ENCODE results near the gene CABP2.
A peak's percentile ranks its signal among the peaks of the same experiment; 100 is the strongest.
"Not testable (repeated sequence)": the region's sequence is repeated elsewhere in the genome, so short reads cannot be mapped to it uniquely, and the experiment has no call there.

CABP2 gene

DNA sequence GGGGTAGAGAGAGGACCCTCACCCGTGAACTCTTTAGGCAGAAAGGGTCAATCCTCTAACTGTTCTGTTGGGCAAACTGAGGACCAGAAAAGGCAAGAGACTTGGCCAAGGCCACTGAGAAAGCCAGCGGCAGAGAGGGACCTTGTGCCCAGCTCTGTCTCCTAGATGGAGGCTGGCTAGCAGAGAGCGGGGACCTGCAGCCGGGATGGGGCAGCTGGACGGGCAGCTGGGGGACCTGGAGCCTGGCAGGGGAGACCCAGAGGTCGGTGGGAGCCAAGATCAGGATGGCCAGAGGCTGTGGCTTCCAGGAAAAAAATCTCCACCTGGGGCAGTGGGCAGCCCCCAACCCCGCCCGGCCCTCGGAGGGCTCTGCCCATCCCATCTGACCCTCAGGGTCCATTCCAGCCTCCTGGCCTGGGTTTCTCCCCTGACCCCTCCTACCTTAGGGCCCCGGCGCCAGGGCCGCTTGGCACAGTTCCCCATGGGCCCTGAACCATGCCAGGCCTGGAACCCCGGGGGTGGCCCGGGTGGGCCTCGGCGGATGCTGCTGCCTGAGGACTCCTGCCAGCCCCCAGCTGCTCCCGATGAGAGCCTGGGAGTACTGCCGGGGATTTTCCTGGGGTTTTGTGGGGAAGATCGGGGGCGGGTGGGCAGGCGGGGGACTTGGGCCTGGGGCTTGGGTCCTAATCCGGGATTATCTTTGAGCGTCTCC is at the start of gene CABP2:
Gene CABP2, minus strand, starts transcription at position 603 of the 712 bp plus-strand sequence. Its CDS starts 120 bp downstream, at position 483.
- DNase-seq (ENCODE audit: low read depth, low spot score) = no peak

DNA sequence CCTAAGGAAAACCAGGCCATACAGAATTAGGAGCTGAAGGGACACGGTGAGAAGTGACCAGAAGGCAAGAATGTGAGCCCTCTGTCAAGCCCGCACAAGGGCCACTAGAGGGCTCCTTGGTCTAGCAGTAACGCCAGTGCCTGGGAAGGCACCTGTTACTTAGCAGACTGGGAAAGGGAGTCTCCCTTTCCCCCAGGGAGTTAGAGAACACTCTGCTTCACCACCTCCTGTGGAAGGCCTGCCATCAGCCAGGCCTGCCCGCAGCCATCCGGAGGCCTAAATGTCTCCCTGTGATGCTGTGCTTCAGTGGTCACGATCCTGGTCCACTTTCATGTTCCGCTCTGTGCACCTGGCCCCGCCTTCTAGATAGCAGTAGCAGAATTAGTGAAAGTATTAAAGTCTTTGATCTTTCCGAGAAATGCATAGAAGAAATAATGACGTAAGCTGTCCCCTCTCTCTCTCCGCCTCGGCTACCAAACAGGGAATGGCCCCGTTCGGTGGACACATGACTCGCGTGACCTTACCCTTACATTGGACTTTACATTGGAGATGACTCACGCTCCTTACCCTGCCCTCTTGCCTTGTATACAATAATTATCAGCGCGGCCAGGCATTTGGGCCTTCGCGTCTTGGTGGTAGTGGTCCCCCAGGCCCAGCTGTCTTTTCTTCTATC is 49.6 kb upstream of the CABP2 start:
- DNase-seq (ENCODE audit: low read depth, low spot score) = peak; percentile 47

DNA sequence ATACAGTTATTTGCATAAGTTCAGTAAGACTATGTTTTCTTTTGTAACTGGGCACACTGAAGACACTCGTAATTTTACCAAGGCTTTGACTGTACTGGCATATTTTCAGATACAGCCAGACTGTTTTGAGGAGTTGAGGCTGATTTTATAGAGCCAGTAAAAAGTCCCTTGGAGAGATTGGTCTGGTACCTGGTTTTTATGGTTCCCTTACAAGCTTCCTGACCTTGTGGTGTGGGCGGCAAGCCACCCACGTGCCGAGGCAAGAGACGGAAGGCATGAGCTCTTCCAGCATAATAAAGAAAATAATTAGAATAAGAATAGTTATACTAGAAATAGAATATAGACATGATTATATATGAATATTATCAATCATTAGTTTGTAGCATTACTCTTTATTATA is 49.1 kb upstream of the CABP2 start:
- no peak for DNase-seq (ENCODE audit: low read depth, low spot score)

DNA sequence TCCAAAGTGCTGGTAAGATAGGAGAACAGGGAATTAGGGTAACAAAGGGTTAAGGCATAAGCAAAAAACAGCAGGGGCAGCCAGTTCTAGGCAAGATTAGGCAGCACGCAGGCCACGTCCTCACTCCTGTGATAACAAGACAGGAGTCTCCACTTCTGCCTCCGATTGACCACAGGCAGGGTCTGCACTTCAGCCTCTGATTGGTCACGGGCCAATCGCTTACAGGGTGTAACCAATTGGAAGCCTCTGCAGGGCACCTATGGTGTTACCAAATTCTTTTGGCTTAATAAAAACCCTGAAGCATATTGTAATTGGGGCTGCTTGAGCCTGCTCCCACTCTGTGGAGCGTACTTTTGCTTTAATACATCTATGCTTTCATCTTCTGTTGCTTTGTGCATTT is 48.2 kb upstream of the CABP2 start:
- no peak for DNase-seq (ENCODE audit: low read depth, low spot score)

DNA sequence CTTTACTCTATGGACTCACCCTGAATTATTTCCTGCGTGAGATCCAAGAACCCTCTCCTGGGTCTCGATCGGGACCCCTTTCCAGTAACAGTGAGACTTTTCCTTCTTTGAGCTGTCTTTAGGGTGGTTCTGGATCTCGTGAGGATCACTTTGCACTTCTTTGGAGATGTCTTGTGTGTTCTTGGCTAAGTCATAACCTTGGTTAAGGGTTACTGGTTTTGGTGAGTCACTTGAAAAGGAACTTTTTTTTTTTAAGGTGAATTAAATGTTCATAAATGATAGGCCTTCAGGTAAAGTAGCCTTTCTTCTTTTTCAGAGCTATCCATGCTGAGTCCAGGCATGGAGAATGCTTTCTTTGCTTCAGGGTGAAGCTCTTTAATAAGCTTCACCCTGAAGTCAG is 41.0 kb upstream of the CABP2 start:
- DNase-seq (ENCODE audit: low read depth, low spot score) = no peak

DNA sequence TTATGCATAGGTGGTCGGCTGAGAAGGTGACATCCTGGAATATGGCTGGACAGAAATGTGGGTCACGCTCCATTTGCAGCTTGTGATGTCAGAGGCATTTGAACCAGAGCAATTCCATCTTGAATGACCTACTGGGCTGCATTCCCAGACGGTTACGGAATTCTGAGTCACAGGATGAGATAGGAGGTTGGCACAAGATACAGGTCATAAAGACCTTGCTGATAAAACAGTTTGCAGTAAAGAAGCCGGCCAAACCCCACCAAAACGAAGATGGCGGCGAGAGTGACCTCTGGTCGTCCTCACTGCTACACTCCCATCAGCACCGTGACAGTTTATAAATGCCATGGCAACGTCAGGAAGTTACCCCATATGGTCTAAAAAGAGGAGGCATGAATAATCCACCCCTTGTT is 40.5 kb upstream of the CABP2 start:
- not testable (repeated sequence) for DNase-seq (ENCODE audit: low read depth, low spot score)

DNA sequence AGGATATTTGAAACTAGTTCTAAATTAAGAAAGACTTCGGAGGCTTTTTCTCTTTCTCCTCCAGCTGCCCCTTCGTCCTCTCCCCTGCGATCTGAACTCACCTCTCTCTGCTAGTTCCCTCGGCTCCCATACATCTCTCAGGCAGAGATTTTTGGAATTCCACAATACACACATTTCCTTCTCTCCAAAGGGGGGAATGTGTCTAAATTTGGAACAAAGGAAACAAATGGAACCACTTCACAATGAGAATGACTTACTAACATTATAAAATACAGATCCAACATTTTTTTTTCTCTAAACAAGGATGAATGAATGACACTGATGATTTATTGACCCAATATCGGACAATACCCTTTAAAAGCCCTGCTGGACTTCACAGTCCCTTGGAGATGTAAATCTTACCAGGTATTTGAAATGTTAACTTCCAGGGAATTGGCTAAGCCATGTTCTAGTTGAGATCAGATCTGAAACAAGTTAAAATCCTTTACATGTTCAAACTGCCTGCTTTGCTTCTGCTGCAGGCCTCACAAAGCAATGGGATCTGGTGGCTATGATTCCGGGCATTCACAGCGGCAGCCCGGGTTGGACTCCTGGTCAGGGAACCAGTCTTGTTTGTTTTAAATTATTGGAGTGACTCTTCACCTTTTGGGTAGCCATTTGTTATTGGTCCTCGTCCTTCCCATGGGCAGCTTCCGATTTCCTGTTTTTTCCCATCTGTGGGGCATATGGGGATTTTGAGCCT is 39.9 kb upstream of the CABP2 start:
- no peak for DNase-seq (ENCODE audit: low read depth, low spot score)

DNA sequence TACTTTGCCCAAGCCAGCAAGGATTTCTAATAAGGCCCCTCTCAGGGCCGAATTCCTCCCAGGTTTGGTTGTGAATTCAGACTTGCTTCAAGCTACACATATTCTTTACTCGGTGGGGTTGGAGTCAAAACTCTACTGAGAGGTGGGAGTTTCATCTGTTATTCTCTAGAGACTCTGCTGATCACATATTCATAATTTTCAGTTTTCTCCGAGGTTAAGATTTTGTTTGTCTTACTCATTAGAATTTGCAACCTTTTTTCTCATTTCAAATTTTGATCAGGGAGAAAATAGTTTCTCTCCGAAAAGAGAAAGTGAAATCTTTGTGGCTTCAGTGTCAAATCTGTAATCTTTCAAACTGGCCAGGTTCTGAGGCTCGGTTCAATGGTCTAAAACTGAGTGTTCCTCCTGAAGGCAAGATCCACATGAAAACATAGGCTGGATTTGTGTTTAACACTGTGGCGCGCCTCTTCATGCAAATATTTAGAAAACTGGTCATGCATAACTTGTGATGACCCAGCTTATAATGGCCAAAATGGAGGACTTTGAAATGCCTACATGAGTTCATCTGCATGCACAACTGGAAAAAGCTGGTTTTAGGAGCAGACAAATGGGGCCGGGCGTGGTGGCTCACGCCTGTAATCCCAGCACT is 38.8 kb upstream of the CABP2 start:
- no peak for DNase-seq (ENCODE audit: low read depth, low spot score)

DNA sequence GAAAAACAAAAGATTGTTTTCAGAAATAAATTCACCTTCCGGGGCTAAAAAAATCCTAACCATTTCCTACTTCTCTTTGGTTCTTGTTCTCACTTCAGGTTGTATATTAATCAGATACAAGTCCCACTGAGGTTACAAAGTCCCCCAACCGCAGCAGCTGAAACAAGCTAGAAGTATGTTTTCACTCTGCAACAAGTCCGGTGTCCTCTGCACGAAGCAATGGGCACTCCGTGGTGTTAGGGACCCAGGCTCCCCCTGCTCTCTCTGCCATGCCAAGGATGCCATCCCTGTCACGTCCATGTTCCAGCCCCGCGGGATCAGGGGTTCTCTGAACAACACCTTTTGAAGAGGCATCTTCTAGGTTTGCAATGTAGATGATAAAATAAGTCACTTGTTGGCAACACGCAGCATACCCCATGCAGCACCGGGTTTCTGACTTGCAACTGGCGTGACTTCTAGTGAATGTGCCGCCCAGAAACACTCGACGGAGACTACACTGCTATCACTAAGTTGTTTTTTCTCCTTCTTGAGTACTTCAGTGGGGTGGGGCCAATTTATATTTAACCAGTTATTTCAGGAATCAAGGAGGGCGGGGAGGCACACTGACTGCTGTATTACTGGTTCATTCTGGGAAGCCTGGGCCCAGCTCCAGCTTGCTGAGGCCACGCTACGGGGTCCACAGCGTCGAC is 35.0 kb upstream of the CABP2 start:
- no peak for DNase-seq (ENCODE audit: low read depth, low spot score)

DNA sequence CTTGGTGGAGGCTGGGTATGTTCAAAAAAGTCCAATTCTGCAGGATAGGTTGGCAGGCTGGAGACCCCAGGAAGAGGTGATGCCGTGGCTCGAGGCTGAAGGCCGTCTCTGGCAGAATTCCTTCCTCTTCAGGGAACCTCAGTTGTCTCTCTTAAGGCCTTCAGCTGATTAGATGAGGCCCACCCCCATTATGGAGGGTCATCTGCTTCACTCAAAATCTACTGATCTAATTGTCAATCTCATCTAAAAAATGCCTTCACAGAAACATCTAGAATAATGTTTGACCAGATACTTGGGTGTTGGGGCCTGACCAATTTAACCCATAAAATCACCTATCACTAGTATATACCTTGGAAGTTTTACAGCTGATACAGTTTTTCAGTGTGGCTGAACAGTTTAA is 33.0 kb upstream of the CABP2 start:
- DNase-seq (ENCODE audit: low read depth, low spot score) = no peak

DNA sequence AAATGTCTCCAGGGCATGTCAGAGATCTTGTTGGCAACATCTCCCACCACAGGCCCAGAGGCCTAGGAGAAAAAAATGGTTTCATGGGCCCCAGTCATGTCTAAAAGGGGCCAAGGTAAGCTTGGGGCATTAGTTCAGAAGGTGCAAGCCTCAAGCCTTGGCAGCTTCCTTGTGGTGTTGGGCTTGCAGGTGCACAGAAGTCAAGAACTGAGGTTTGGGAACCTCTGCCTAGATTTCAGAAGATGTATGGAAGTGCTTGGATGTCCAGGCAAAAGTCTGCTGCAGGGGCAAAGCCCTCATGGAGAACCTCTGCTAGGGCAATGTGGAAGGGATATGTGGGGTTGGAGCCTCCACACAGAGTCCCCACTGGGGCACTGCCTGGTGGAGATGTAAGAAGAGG is 28.5 kb upstream of the CABP2 start:
- DNase-seq (ENCODE audit: low read depth, low spot score) = not testable (repeated sequence)

DNA sequence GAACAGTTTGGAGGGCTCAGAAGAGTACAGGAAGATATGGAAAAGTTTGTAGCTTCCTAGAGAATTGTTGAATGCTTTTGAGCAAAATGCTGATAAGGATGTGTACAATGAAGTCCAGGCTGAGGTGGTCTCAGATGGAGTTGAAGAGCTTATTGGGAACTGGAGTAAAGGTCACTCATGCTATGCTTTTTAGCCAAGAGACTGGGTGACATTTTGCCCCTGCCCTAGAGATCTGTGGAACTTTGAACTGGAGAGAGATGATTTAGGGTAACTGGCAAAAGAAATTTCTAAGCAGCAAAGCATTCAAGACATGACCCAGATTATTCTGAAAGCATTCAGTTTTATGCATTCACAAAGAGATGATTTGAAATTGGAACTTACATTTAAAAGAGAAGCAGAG is 27.9 kb upstream of the CABP2 start:
- no peak for DNase-seq (ENCODE audit: low read depth, low spot score)

DNA sequence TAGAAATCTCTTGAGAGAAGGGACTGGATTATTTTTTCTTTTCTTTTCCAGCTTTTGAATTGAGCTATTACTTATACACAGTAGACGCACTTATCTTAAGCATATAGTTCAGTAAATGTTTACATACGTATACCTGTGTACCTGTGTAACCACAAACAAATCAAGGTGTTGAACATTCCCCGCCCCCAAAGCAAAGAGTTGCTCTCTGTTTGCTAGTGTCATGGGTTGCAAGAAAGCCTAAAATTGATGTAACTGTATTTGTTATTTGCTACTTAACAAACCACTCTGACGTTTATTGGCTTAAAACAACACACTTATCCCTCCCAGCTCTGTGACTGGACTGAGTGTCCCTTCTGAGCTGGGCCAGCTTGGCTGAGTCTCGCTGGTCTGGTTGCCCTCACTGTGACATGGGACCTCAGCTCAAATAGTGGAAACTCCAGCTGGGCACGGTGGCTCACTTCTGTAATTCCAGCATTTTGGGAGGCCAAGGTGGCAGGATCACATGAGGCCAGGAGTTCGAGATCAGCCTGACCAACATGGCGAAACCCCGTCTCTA is 25.4 kb upstream of the CABP2 start:
- DNase-seq (ENCODE audit: low read depth, low spot score) = no peak

DNA sequence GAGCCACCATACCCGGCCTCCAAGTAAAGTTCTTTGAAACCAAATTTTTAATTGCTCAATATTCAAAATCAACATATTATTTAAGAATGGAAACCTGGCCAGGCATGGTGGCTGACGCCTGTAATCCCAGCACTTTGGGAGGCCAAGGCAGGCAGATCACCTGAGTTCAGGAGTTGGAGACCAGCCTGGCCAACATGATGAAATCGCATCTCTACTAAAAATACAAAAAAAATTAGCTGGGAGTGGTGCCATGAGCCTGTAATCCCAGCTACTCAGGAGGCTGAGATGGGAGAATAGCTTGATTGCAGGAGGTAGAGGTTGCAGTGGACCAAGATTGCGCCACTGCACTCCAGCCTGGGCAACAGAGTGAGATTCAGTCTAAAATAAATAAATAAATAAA is 24.9 kb upstream of the CABP2 start:
- not testable (repeated sequence) for DNase-seq (ENCODE audit: low read depth, low spot score)

DNA sequence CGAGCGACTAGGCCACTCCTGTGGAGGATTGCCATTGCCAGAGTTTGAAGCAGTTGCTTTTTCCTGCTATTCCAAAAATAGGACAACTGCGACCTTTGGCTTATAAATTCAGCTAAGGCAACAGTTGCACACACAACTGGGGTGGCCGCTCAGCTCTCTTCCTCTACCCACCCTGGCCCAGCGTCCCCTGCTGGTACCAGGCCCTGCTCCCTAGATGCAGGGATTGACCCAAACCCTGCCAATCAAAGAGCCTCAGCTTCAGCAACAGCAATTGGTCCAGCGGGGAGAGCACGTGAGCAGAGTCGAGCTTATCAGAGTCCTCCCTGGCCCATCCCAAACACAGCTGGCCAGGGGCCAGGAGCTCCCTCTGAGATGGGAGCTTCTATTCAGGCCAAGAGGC is 22.0 kb upstream of the CABP2 start:
- DNase-seq (ENCODE audit: low read depth, low spot score) = no peak

DNA sequence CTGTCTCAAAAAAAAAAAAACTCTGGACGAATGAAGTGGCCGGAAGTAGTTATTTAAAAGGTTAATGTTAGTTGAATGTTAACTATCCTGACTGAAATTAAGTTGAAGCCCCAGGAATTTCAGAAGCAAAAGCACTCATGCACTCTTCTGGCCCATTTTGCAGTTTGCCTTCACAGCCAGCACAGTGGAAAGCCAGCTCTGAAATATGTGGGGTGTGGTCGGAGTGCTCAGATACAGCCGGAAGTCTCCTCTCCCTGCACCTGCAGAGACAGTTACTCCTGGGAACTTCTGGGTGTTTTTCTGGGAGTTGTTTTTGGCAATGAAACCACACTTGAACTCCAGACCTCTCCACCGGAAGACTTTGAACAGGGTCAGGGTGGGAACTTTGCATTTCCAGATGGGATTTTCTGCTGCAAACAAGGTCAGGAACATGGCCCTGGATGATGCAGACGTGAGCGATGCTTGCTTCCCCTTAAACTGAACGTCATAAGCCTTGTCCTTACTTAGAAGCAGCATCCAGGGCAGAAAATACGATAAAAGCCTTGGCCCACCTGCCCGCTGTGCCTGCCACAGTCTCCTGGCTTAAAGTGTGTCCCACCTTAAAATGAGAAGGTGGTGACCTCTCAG is 21.5 kb upstream of the CABP2 start:
- DNase-seq (ENCODE audit: low read depth, low spot score) = no peak

DNA sequence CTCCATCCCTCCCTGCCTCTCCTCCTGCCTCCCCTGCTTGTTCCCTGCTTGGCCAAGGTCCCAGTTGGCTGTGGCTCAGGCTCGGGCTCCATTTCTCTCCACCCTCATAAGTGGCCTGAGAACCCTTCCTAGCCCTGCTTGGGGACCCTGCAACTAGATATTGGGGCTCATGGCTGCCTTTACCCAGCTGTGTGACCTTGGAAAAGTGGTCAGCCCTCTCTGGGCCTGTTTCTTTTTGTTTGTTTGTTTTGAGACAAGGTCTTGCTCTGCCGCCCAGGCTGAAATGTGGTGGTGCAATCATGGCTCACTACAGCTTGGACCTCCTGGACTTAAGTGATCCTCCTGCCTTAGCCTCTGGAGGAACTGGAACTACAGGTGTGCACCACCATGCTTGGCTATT is 20.3 kb upstream of the CABP2 start:
- DNase-seq (ENCODE audit: low read depth, low spot score) = no peak

DNA sequence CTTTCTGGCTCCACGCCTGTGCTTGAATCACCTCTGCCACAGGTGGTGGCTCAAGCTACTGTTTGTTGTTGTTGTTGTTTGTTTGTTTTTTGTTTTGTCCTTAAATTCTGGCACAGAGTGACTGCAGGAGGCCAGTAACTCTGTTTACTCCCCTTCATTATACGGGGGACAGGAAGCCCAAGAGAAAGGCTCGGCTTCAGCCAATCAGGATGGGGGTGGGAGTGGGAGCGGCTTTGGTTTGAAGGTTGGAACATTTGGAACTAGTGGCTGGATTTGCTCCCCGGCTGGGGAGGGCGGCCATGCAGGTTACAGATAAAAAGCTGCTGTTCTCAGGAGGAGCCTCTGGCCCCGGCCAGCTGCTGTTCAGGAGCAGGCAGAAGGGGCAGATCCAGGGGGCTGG is 19.7 kb upstream of the CABP2 start:
- DNase-seq (ENCODE audit: low read depth, low spot score) = no peak

DNA sequence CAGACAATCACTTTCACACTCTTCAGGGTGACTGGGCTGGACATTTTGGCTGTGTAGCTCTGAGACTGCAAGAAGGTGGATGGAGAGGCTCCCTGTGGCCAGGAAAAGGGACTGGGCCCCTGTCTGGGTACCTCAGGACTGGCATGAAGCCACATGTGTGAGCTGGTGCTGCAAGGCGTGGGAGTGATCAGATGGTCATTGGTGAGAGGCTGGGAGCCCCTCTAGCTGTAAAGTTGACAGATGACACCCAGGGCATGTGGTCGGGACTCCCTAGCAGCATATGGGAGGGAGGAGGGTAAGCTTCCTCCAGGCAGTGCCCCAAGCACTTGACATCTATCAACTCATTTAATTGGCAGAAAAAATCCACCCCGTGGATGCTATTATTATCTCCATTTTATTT is 18.9 kb upstream of the CABP2 start:
- DNase-seq (ENCODE audit: low read depth, low spot score) = no peak

DNA sequence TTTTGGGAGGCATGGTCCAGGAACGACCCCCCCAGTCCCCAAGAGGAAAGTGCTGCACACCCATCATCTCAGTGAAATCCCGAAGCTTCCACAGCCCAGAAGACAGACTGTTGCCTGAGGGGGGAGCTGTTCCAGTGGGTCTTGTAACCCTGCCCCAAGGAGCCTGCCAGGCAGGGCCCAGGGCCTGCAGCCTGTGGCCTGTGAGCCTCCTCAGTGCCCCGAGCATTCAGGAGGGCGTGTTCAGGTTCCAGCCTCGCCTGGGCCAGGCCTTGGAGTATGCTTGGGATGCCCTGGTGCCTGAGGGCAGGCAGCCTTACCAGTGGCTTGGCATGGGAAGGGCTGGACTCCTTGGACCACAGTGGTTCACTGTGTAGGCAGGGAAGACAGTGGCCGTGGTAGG is 18.0 kb upstream of the CABP2 start:
- DNase-seq (ENCODE audit: low read depth, low spot score) = no peak

DNA sequence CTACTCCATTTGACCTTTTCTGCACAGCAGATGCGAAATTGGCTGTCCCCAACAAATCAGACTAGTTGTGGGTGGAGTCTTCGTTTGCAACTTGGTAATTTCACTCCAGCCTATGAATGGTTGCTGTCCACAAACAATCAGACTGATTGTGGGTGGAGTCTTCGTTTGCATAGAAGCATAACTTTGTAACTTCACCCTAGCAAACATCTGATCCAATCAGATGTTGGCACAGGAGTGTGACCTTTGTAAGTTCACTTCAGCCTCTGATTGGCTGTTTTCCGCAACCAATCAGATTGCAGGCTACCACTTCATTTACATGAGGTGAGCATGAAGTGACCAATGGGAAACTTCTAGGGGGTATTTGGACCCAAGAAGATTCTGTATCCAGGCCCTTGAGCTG is 16.3 kb upstream of the CABP2 start:
- no peak for DNase-seq (ENCODE audit: low read depth, low spot score)
